AG20443 (cell line): ENCODE results near the gene GALNT16.
"Not testable (repeated sequence)": the region's sequence is repeated elsewhere in the genome, so short reads cannot be mapped to it uniquely, and the experiment has no call there.

Source experiments
- DNase-seq: peaks from one replicate; pipeline ENCODE4 v3.0.0; 2012; ENCODE audit warnings: low spot score, mixed read lengths

Gene GALNT16

GRCh38 chr14:69259527-69260189 is at the start of gene GALNT16:
GALNT16 (plus strand) TSS chr14:69260158; CDS start chr14:69260291, 133 bp downstream.
- peak; percentile 61 for DNase-seq

GRCh38 chr14:69214393-69214792 is 45.6 kb upstream of the GALNT16 start:
- DNase-seq = no peak

- DNase-seq = not testable (repeated sequence)
Measured at GRCh38 chr14:69217663-69218062, 42.3 kb upstream of the GALNT16 start.

GRCh38 chr14:69224946-69225345 is 35.0 kb upstream of the GALNT16 start:
- no peak for DNase-seq

GRCh38 chr14:69226178-69226577 is 33.8 kb upstream of the GALNT16 start:
- no peak for DNase-seq

GRCh38 chr14:69226736-69227135 is 33.2 kb upstream of the GALNT16 start:
- no peak for DNase-seq

GRCh38 chr14:69231486-69231885 is 28.5 kb upstream of the GALNT16 start:
- no peak for DNase-seq

GRCh38 chr14:69232388-69232787 is 27.6 kb upstream of the GALNT16 start:
- no peak for DNase-seq

- DNase-seq = no peak
Measured at GRCh38 chr14:69234106-69234505, 25.9 kb upstream of the GALNT16 start.

GRCh38 chr14:69235708-69236107 is 24.2 kb upstream of the GALNT16 start:
- DNase-seq = no peak

- no peak for DNase-seq
Measured at GRCh38 chr14:69237142-69237541, 22.8 kb upstream of the GALNT16 start.

GRCh38 chr14:69237584-69237983 is 22.4 kb upstream of the GALNT16 start:
- DNase-seq = no peak

- no peak for DNase-seq
Measured at GRCh38 chr14:69238883-69239282, 21.1 kb upstream of the GALNT16 start.

- no peak for DNase-seq
Measured at GRCh38 chr14:69240527-69241173, 19.3 kb upstream of the GALNT16 start.

GRCh38 chr14:69241577-69241976 is 18.4 kb upstream of the GALNT16 start:
- DNase-seq = no peak

- peak; percentile 82 for DNase-seq
Measured at GRCh38 chr14:69242311-69243224, 17.4 kb upstream of the GALNT16 start.

- no peak for DNase-seq
Measured at GRCh38 chr14:69244946-69245345, 15.0 kb upstream of the GALNT16 start.

GRCh38 chr14:69246331-69246730 is 13.6 kb upstream of the GALNT16 start:
- DNase-seq = no peak

- peak; percentile 88 for DNase-seq
Measured at GRCh38 chr14:69247676-69248440, 12.1 kb upstream of the GALNT16 start.

GRCh38 chr14:69249603-69250002 is 10.4 kb upstream of the GALNT16 start:
- no peak for DNase-seq

GRCh38 chr14:69252851-69253250 is 7.1 kb upstream of the GALNT16 start:
- DNase-seq = no peak

- DNase-seq = no peak
Measured at GRCh38 chr14:69259168-69259526, 811 bp upstream of the GALNT16 start.
